Fibroblast of the aortic adventitia (primary cell): Measurements from ENCODE around the gene PGA5. TPM values are rescaled to one million over a fixed set of nuclear protein-coding genes. Genes with fewer than 3 reads are reported as not detected.

Experiments
- DNase-seq: peaks from one replicate; pipeline ENCODE4 v3.0.0-alpha.2; 2010; ENCODE audit warnings: low read depth
- H3K4me3 ChIP-seq: 2 replicates; pipeline ENCODE4 v1.5.1; 2011; ENCODE audit warnings: low read depth, mild to moderate bottlenecking, control low read depth, low read length, moderate library complexity
- total RNA-seq: library from RNA; depleted of rRNA; stranded (reverse); fragments of >200 nt; gene quantifications from 2 replicates; pipeline ENCODE4 v1.2.3, GENCODE V29; 2012; ENCODE audit warnings: low replicate concordance
- TF ChIP-seq, protein P1 (sequence below): IDR thresholded peaks from 2 replicates; pipeline ENCODE4 v1.5.1; 2011; ENCODE audit warnings: mild to moderate bottlenecking, low read length, control low read depth, inconsistent platforms; ENCODE audit not compliant: insufficient read depth

The PGA5 gene
- total RNA-seq, 1 donor, result not detected

DNA sequence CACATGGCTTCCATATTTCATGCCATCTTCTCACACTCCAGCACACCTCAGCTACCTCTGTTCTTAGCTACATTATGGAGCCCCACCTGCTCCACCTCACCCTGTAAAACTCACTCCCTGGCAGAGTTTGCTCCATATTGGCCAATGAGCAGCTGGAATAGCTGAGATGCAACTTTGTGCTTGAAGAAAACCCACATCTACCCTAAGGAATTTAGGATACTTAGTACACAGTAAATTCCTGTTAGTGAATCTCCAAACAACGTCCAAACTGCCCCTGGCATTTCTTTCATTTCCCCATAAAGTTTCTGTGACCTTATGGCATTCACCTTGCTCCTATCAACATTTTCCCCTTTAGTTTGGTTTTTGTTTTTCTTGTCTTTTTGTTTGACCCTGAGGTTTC is 56.4 kb downstream of the PGA5 start:
- no peak for DNase-seq
- H3K4me3 ChIP-seq, result no peak overlapping the region
- TF ChIP-seq, protein P1, sequence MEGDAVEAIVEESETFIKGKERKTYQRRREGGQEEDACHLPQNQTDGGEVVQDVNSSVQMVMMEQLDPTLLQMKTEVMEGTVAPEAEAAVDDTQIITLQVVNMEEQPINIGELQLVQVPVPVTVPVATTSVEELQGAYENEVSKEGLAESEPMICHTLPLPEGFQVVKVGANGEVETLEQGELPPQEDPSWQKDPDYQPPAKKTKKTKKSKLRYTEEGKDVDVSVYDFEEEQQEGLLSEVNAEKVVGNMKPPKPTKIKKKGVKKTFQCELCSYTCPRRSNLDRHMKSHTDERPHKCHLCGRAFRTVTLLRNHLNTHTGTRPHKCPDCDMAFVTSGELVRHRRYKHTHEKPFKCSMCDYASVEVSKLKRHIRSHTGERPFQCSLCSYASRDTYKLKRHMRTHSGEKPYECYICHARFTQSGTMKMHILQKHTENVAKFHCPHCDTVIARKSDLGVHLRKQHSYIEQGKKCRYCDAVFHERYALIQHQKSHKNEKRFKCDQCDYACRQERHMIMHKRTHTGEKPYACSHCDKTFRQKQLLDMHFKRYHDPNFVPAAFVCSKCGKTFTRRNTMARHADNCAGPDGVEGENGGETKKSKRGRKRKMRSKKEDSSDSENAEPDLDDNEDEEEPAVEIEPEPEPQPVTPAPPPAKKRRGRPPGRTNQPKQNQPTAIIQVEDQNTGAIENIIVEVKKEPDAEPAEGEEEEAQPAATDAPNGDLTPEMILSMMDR, result no peak

DNA sequence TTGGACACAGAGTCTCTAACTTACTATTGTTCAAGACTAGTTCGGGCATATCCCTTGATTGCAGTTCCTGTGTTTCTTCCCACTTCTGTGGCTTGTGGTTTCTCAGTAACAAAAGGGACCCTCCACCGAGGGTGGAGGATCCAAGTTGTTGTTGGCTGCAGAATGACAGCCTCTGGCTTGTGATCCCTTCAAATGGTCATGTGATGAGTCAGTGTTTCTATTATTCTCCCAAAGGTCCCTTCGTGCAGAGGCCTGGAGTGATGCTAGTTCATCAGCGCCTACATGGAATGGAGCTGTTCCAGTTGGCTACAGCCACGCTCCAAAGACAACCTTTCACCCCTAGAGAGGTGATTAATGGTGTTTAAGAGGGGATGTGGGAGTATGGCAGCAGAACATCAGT is 56.8 kb downstream of the PGA5 start:
- TF ChIP-seq, protein P1, result no peak
- H3K4me3 ChIP-seq, result no peak overlapping the region
- DNase-seq, result peak; percentile 100

DNA sequence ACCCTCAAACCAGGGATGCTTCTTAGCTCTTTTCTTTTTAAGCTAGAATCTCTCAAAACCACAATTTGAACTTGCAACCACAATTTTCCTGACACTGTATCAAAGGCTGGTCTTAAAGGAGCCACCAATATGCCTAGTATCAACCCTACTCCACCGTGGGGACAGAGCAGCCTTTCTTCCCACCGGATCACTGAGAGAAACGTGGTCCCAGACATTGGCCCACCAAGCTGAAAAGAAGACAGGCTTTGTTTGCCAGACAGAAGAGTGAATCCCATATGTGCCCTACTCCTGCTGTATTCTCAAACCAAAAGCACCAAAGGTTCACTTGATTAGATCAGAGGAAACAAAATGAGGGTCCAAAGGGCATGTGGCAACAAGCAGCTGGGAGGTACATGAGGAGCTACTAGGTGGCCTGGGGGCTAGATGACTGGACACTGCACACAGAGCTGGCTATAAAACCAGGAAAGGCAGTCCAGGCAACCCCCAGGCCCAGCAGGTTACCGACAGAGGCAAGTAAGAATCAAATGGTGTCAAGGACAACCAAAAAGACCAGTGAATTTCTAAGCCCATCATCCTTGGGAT is 57.8 kb downstream of the PGA5 start:
- peak; percentile 29 for DNase-seq
- H3K4me3 ChIP-seq, result no peak overlapping the region

More for the DNA sequence above, 57.8 kb downstream of the PGA5 start:
- TF ChIP-seq, protein P1, result no peak

Other genes with a start within 250 kb of the PGA5 start
- not detected in 2 replicates for gene CD5, start 138.7 kb upstream of the PGA5 start, total RNA-seq
- 9.2 and 13.5 TPM in 2 replicates for gene VPS37C, start 79.7 kb upstream of the PGA5 start, total RNA-seq
- gene PGA3, start 37.7 kb upstream of the PGA5 start, total RNA-seq, result 0.18 TPM in 1 of 2 replicates, not detected in the other
- not detected in 2 replicates for gene PGA4, start 18.8 kb upstream of the PGA5 start, total RNA-seq
- 7.4 and 13.9 TPM in 2 replicates for gene VWCE, start 54.1 kb downstream of the PGA5 start, total RNA-seq
- 290 and 382 TPM in 2 replicates for gene DDB1, start 91.9 kb downstream of the PGA5 start, total RNA-seq
- gene TKFC, start 92.1 kb downstream of the PGA5 start, total RNA-seq, result 17.6 and 22.6 TPM in 2 replicates
- gene CYB561A3, start 120.7 kb downstream of the PGA5 start, total RNA-seq, result 60.6 and 62.5 TPM in 2 replicates
- 13.7 and 38.5 TPM in 2 replicates for gene TMEM138, start 121.2 kb downstream of the PGA5 start, total RNA-seq
- 12.2 and 19.9 TPM in 2 replicates for gene TMEM216, start 151.4 kb downstream of the PGA5 start, total RNA-seq
- 26.6 and 33.8 TPM in 2 replicates for gene CPSF7, start 188.8 kb downstream of the PGA5 start, total RNA-seq
- 51.5 and 67.4 TPM in 2 replicates for gene SDHAF2, start 188.9 kb downstream of the PGA5 start, total RNA-seq